HG03565 (cell line): ENCODE measurements around the gene MARK3.

ENCODE experiments used
- ATAC-seq: cut with Tn5 transposase; IDR thresholded peaks from one replicate; pipeline ENCODE4 v1.9.1; 2021; ENCODE audit warnings: mild to moderate bottlenecking, moderate library complexity; ENCODE audit not compliant: unreplicated experiment

MARK3 gene

DNA sequence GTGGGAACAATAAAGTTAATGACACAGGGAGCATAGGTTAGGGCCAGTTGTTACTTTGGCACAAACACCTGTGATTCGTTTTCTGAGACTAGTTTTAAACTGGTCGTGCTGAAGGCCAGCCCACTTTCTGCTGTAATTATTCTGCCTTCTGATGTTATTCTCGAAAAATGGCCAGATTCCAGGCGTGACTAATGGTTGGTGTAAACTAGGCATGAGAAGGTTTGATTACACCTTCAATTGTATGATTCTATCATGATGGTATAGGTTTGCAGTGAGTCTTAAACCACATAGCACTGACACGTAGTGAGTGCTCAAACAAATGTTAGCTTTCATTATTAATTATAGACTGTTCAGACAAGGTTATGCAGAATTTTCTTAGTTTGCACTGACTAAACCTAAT, 98.4 kb downstream of the MARK3 start:
- ATAC-seq = no peak

DNA sequence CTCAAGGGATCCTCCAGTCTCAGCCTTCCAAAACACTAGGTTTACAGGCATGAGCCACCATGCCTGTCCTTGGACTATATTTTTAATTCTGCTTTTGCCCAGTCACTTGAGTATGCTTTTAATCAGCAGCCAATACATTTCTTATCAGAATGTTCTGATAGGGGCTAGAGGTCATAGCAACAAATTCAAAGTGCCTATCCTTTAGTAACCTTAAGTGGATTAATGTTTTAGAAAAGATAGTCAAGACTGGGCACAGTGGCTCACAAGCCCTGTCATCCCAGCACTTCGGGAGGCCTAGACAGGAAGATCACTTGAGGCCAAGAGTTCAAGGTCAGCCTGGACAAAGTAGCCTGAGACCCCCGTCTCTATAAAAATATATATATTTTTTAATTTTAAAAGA, 100.3 kb downstream of the MARK3 start:
- ATAC-seq = no peak

GRCh38 chr14:103488071-103488470, 102.9 kb downstream of the MARK3 start:
- no peak for ATAC-seq

GRCh38 chr14:103488960-103489359, 103.7 kb downstream of the MARK3 start:
- no peak for ATAC-seq

GRCh38 chr14:103489621-103490020, 104.4 kb downstream of the MARK3 start:
- ATAC-seq = no peak

DNA sequence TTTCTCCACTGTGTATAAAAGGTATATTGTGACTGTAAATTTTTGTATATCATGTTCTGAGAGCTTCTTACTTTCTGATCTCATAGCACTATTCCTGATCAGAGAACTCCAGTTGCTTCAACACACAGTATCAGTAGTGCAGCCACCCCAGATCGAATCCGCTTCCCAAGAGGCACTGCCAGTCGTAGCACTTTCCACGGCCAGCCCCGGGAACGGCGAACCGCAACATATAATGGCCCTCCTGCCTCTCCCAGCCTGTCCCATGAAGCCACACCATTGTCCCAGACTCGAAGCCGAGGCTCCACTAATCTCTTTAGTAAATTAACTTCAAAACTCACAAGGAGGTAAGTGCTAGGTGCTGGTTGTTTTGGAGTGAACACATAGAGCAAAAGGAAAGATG, 106.5 kb downstream of the MARK3 start:
- ATAC-seq = no peak

DNA sequence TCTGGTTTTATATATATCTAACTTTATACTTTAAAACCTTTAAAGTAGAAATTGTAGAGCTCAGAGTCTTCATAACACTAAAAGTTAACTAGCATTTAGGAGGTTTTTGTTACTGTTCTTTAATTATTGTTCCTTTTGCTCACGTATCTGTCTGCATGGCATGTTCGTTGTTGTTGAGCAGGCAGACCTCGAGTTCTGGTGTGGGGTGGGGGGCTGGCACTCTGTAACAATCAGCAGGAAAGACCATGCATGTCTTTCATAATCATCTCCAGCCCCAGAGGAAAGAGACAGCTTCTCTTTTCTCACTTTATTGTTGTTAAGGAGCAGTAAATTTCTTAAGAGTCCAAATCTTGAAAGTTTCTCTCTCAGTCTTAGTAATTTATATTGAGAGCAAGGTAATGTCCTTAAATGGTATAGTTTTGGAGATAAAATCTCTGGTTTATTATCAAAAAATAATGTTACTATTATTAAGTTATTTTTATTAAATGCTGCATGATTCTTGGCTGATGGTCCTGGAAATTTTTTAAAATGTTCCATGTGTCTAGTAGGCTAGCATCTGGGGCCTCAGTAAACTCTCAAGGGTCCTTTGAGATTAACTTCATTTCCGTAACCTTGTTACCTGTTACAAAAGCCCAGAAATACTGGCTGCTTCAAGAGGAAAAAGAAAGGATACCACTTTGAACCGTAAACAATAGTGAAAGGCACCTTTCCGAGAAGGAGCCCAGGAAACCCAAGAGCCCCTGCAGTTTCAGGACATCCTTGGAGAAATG, 107.1 kb downstream of the MARK3 start:
- no peak for ATAC-seq

- no peak for ATAC-seq
Observed at GRCh38 chr14:103495854-103496253, 110.6 kb downstream of the MARK3 start.

- ATAC-seq = no peak
Observed at GRCh38 chr14:103496776-103497175, 111.6 kb downstream of the MARK3 start.

- ATAC-seq = no peak
Observed at GRCh38 chr14:103499709-103500108, 114.5 kb downstream of the MARK3 start.

DNA sequence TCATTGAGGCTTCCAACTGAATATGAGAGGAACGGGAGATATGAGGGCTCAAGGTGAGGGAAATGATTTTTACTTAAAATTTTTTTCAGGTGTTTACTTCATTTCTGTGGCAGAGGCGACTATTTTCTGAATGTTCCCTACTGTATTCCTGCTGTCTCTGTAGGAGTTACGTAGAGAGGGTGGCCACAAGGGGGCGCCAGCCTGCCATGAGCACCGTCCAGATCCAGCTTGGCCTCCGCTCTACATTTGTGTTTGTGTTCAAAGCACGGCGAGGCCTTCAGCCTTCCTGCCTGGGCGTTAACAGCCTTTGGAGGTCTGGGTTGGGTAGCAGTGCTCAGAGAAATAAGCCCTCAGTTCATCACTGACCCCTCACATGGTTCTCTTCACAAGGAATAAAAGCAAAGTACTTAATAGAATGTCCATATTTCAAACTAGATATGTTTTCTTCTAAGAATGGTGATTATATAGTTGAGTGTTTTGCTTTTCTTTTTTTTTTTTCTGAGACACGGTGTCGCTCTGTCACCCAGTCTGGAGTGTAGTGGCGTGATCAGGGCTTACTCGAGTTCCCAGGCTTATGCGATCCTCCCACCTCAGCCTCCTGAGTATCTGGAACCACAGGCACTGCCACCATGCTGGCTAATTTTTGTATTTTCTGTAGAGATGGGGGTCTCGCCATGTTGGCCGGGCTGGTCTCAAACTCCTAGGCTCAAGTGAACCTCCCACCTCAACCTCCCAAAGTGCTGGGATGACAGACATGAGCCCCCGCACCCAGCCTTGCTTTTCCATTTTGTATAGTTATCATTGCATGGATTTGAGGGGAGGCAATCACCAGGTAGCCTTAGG, 115.2 kb downstream of the MARK3 start:
- no peak for ATAC-seq

DNA sequence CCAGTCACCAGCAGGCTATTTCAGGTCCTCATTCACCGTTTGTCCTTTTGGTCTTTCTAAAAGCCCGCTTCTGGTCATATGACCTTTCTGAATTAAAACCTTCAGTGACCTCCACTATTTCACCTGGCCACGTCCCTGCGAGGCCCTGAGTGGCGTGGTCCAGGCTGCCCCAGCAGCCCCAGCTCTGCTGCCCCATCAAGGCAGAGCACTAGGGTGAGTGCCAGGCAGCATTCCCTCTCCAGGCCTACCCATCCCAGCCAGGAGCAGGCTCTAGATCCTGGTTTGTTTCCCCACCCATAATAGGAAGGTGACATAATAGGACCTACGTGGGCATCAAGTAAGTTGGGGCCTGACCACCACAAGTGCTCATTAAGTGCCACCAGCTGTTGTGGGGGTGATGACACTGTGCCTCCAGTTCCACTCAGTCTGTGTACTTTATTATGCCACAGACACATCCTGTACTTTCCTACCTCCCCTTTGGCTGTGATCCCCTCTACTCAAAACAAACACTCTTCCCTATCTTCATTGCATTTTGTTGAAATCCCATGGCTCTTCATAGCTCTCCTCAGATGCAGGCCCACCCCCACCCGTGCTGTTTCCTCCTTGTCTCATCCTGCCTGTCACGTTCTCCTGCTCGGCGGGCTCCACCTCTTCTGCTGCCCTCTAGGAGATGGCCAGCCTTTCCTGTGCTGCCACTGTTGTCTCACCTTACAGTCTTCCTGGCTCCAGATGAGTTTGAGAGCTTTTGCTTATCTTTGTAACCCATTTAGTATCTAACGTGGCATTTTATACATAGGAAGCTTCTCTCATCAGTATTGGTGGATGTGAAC, 116.0 kb downstream of the MARK3 start:
- ATAC-seq = no peak

- ATAC-seq = no peak
Observed at GRCh38 chr14:103501921-103502669, 116.9 kb downstream of the MARK3 start.

GRCh38 chr14:103502877-103503276, 117.7 kb downstream of the MARK3 start:
- ATAC-seq = no peak

GRCh38 chr14:103503296-103503695, 118.1 kb downstream of the MARK3 start:
- ATAC-seq = no peak

DNA sequence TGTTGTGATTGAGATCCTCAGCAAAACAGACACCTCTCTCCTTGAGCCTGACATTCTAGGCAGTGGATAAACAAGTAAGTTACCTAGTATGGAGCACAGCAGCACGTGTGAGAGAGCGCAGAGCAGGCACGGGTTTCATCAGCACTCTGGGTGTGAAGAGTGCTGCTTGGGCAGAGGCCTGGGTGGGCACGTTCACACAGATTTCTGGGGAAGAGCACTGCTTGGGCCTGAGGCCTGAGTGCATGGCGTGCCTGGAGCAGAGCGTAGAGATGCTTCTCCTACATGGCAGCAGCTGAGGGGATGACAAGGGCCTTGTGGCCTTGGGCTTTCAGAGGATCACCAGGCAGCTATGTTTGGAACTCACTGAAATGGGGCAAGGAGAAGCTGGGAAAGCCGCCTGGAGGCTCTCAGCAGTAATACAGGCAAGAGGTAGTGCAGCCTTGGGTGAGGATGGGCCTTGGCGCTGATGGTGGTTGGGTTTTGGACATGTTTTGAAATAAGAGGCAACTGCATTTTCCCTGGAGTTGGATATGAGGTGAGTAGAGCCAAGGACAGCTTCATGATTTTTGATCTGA, 119.9 kb downstream of the MARK3 start:
- no peak for ATAC-seq

- no peak for ATAC-seq
Observed at GRCh38 chr14:103507751-103508150, 122.5 kb downstream of the MARK3 start.

DNA sequence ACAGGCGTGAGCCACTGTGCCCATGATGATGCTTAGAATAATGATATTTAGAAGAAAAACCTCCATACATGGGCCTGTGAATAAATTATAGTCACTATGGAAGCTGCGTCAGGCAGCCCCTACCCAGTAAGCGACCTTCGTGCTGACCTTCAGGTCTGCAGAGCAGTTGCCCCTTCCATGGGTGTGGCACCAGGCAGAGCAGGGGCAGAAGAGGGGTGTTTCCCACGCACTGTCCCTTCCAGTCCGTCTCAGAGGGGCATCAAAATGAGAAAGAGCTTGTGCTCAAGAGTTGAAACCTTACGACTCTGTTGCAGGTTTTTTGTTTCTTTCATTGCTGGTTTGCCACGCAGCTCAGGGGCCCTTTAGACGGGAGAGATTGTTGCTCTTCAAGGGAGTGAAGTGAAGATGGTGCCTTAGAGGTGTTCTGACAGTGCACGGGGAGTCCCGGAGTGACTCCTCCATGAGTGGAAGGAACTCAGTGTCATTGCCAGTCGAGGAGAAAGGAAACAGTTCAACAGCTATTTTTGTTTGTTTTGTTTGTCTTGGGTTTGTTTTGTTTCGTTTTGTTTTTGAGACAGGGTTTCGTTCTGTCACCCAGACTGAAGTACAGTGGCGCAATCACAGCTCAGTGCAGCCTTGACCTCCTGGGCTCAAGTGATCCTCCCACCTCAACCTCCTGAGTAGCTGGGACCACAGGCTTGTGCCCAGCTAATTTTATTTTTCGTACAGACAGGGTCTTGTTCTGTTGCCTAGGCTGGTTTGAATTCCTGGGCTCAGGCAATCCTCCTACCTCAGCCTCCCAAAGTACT, 123.5 kb downstream of the MARK3 start:
- ATAC-seq = no peak
